ENCODE results near the gene URB1.

URB1 gene

DNA sequence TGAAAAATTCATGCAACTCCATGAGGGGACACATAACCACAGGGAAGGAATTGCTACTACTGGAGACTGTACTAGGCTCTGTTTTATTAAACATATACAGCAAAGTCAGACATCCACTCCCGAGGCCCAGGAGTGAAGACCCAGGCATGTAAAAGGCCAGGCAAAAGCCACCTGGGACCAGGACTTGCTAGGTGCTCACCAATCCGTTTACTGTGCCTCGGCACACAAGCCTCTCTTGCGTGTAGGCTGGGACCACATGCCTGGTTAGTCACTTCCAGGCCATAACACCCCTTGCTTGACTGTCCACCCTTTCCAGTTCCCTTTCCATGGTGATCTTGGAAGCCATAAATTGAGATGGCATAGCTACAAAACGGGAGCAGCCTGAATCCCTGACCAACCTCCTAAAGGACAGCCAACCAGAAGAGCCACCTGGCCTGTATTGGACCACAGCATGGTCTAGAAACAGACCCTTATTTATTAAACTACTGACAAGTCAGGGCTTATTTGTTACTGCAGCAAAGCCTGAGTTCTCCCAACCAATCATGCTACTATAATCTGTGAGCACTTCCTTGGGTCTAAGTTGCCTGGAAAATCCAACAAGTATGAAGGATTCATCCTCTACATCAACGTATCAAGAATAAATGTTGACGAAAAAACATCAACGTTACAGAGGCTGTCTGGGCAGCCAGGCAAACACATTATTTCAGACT lies 39.7 kb downstream of the URB1 start:
- Mint-ChIP-seq H3K36me3 (ENCODE audit: low read depth) (peaks cover 68% of the 10 kb centered on the region), H3K4me1 (peaks cover 9% of the 10 kb centered on the region), H3K4me3 (no peak overlapping the region), H3K9me3 (no peaks in the 10 kb centered on the region), H3K27me3 (ENCODE audit: low read depth) (no peaks in the 10 kb centered on the region), H3K27ac (no peak overlapping the region)
- TF ChIP-seq, protein P1, sequence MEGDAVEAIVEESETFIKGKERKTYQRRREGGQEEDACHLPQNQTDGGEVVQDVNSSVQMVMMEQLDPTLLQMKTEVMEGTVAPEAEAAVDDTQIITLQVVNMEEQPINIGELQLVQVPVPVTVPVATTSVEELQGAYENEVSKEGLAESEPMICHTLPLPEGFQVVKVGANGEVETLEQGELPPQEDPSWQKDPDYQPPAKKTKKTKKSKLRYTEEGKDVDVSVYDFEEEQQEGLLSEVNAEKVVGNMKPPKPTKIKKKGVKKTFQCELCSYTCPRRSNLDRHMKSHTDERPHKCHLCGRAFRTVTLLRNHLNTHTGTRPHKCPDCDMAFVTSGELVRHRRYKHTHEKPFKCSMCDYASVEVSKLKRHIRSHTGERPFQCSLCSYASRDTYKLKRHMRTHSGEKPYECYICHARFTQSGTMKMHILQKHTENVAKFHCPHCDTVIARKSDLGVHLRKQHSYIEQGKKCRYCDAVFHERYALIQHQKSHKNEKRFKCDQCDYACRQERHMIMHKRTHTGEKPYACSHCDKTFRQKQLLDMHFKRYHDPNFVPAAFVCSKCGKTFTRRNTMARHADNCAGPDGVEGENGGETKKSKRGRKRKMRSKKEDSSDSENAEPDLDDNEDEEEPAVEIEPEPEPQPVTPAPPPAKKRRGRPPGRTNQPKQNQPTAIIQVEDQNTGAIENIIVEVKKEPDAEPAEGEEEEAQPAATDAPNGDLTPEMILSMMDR (IDR thresholded peaks at IDR 0.05; ENCODE audit: unreplicated experiment in 3 of 3): no peak

DNA sequence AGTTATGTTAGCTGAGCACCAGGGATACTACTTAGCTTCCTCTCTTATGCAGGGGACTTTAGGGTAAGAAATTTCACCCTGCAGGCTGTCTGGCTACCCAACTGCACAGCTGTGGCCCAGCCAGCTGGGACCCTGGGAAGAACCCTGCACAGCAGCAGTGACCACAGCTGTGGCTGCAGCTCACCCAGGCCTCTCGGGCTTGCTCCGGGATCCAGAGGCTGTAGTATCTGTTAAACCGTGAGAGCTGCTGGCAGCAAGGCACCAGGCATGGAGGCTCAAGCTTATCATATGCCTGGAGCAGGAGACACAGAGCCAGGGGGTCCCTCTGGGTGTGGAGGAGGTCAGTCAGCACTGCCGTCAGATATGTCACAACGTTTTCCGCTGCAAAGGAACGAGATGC lies 40.3 kb downstream of the URB1 start:
- Mint-ChIP-seq H3K9me3 (no peaks in the 10 kb centered on the region), H3K27ac (no peak overlapping the region), H3K4me1 (peaks cover 12% of the 10 kb centered on the region)

DNA sequence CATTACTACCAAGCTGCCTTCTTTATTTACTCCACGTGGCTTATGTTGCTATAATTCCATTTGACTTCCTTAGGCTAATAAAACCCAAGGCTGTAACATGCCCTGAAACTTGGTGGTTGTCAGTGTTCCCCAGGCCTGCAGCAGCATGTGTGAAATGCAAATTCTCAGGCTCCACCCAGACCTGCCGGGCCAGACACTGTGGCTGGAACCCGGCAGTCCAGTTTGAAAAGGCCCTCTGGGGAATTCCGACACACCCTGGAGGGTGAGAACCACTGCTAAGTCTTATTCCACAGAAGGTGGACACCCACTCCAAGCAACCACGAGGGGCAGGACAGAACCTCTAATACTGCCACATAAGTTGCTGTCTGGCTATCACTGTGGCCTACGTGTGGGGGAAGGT lies 41.4 kb downstream of the URB1 start:
- Mint-ChIP-seq H3K4me1 (peaks cover 12% of the 10 kb centered on the region), H3K27me3 (ENCODE audit: low read depth) (no peaks in the 10 kb centered on the region), H3K9me3 (no peaks in the 10 kb centered on the region), H3K4me3 (no peak overlapping the region), H3K27ac (no peak overlapping the region), H3K36me3 (ENCODE audit: low read depth) (peaks cover 76% of the 10 kb centered on the region)
- TF ChIP-seq, protein P1 (IDR thresholded peaks at IDR 0.05; ENCODE audit: unreplicated experiment in 3 of 3): no peak

More for the DNA sequence above, 40.3 kb downstream of the URB1 start:
- TF ChIP-seq, protein P1 (IDR thresholded peaks at IDR 0.05; ENCODE audit: unreplicated experiment in 3 of 3): no peak
- H3K4me3 Mint-ChIP-seq: no peak overlapping the region
- H3K36me3 Mint-ChIP-seq (ENCODE audit: low read depth): peaks cover 74% of the 10 kb centered on the region
- no peaks in the 10 kb centered on the region for H3K27me3 Mint-ChIP-seq (ENCODE audit: low read depth)

DNA sequence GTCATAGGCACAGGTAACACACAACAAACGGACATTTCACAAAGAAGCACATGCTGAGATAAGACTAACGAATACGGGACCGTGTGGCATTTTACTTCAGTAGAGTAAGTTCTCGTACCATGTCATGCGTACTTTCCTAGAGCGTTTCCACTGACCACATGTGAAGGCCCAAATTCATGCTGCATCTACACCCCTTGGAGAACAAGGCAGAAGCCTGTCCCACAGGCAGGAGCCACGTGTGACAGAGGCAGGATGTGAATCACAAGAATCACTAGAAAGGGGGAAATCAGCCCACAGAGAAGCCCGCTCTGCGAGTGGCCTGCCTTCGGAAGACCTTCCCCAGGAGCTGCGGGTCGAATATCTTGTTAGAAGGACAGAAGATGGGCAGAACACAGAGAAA lies 41.8 kb downstream of the URB1 start:
- Mint-ChIP-seq H3K36me3 (ENCODE audit: low read depth) (peaks cover 76% of the 10 kb centered on the region), H3K9me3 (peaks cover 3% of the 10 kb centered on the region), H3K27ac (no peak overlapping the region), H3K4me1 (peaks cover 12% of the 10 kb centered on the region), H3K4me3 (no peak overlapping the region), H3K27me3 (ENCODE audit: low read depth) (no peaks in the 10 kb centered on the region)
- TF ChIP-seq, protein P1 (IDR thresholded peaks at IDR 0.05; ENCODE audit: unreplicated experiment in 3 of 3): no peak

DNA sequence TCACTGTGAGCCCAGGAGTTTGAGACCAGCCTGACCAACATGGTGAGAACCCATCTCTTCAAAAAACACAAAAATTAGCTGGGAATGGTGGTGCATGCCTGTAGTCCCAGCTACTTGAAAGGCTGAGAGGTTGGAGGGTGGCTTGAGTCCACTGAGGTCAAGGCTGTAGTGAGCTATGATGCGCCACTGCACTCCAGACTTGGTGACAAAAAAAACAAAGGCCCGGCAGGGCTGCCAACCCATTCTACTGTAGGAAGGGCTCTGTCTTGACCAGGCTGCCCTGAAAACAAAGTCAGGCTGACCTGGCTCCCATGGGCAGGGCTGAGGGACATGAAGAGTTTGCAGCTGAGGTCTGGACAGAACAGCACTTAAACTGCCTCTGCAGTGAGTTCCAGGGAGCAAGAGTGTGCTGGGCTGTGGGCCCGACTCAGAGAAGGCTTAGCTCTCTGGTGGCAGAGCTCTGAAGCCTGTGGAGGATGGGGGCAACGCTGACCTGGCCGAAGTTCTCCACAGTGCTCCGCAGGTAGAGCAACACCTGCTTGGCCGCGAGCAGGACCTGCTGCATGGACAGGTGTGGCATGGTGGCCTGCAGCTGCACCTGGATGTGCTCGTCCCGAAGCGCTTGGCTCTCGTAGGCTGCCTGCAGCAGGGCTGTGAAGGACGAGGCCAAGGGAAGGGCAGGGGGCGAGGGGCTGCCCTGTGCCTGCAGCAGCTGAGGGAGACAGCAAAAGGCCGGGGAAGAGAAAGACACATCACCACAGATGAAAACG lies 42.4 kb downstream of the URB1 start:
- Mint-ChIP-seq H3K4me1 (peaks cover 12% of the 10 kb centered on the region), H3K27me3 (ENCODE audit: low read depth) (no peaks in the 10 kb centered on the region), H3K27ac (no peak overlapping the region), H3K4me3 (no peak overlapping the region), H3K9me3 (peaks cover 5% of the 10 kb centered on the region), H3K36me3 (ENCODE audit: low read depth) (peaks cover 78% of the 10 kb centered on the region)
- TF ChIP-seq, protein P1 (IDR thresholded peaks at IDR 0.05; ENCODE audit: unreplicated experiment in 3 of 3): no peak
